Measurements from ENCODE around the gene KCNK15.
A peak's percentile ranks its signal among the peaks of the same experiment; 100 is the strongest.

Gene KCNK15

GRCh38 chr20:44715499-44716308 lies 30.0 kb upstream of the KCNK15 start:
- no peak for DNase-seq

GRCh38 chr20:44716309-44717106 lies 29.2 kb upstream of the KCNK15 start:
- DNase-seq: no peak

GRCh38 chr20:44717986-44718385 lies 27.7 kb upstream of the KCNK15 start:
- no peak for DNase-seq

GRCh38 chr20:44719841-44720240 lies 25.8 kb upstream of the KCNK15 start:
- no peak for DNase-seq

GRCh38 chr20:44720621-44720996 lies 25.1 kb upstream of the KCNK15 start:
- peak in 38 of 58 donors; percentile 10 to 69 (median 33) for DNase-seq

- DNase-seq: no peak
These were observed 24.5 kb upstream of the KCNK15 start for GRCh38 chr20:44720997-44721784.

- DNase-seq: no peak
These were observed 23.9 kb upstream of the KCNK15 start for GRCh38 chr20:44721785-44722054.

- DNase-seq: no peak
These were observed 22.7 kb upstream of the KCNK15 start for GRCh38 chr20:44722990-44723389.

GRCh38 chr20:44723391-44723790 lies 22.3 kb upstream of the KCNK15 start:
- no peak for DNase-seq

GRCh38 chr20:44723798-44724362 lies 21.8 kb upstream of the KCNK15 start:
- DNase-seq: no peak

- DNase-seq: no peak
These were observed 21.1 kb upstream of the KCNK15 start for GRCh38 chr20:44724423-44725091.

GRCh38 chr20:44725837-44726236 lies 19.8 kb upstream of the KCNK15 start:
- no peak for DNase-seq

GRCh38 chr20:44727039-44727438 lies 18.6 kb upstream of the KCNK15 start:
- DNase-seq: no peak

GRCh38 chr20:44727651-44728050 lies 18.0 kb upstream of the KCNK15 start:
- DNase-seq: no peak

GRCh38 chr20:44728801-44729443 lies 16.7 kb upstream of the KCNK15 start:
- DNase-seq: peak in 23 of 58 donors; percentile 7 to 78 (median 24)

GRCh38 chr20:44730441-44730840 lies 15.2 kb upstream of the KCNK15 start:
- DNase-seq: no peak

- peak in 3 of 58 donors; percentile 9 to 27 (median 17) for DNase-seq
These were observed 14.0 kb upstream of the KCNK15 start for GRCh38 chr20:44731657-44732056.

- DNase-seq: no peak
These were observed 13.3 kb upstream of the KCNK15 start for GRCh38 chr20:44732327-44732726.

GRCh38 chr20:44733341-44734069 lies 12.2 kb upstream of the KCNK15 start:
- DNase-seq: peak in 56 of 58 donors; percentile 7 to 87 (median 56)

GRCh38 chr20:44734938-44735337 lies 10.7 kb upstream of the KCNK15 start:
- peak in 4 of 58 donors; percentile 5 to 32 (median 8) for DNase-seq

Measured in anterior cingulate cortex (tissue), 58 donors.